Measurements from ENCODE around the gene DNAI1.
A peak's percentile ranks its signal among the peaks of the same experiment; 100 is the strongest.
"Not testable (repeated sequence)": the region's sequence is repeated elsewhere in the genome, so short reads cannot be mapped to it uniquely, and the experiment has no call there.

Gene DNAI1

DNA sequence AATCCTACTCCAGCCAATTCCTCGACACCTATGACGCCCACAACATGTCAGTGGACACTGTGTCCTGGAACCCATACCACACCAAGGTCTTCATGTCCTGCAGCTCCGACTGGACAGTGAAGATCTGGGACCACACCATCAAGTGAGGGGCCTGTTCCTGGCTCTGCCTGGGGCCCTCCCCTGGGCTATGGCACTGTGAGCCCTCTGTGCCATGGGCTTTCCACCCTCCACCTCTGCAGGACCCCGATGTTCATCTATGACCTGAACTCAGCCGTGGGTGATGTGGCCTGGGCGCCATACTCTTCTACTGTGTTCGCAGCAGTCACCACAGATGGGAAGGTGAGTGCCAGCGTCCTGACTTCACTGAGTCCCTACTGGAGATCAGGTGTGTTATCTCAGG lies 55.8 kb downstream of the DNAI1 start:
- no peak for DNase-seq

DNA sequence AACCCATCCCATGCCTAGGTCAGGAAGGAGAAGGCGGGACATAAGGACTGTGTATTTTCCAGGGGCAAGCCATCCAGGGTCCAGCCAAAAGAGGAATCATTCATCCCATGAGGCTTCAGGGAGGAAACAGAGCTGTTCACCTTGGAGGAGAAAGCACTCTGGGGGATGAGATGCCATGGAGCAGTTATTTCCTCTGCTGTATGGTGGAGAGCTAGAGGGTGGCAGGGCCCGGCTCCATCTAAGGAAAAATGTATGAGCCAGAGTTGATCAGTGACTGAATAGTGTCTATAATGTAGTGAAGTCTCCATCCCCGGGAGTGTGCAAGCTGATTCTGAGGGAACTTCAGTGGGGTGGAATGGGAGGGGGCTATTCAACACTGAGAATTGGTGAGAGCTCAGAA lies 56.2 kb downstream of the DNAI1 start:
- no peak for DNase-seq

DNA sequence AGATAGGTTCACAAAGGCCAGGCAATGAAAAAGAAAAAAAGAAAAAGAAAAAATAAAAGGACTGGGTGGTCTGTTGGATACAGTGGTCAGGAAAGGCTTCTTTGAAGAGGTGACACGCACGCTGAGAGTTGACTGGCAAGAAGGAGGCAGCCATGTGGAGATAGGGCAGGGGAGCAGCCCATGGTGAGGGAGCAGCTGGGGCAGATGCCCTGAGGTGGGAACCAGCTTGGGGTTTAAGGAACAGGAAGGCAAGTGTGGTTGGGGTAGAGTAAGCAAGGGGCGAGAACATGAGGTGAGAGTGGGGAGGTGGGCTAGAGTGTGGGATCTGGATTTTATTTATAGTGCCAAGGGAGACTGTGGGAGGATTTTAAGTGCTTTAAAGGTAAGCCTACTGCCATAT lies 57.4 kb downstream of the DNAI1 start:
- DNase-seq: no peak

DNA sequence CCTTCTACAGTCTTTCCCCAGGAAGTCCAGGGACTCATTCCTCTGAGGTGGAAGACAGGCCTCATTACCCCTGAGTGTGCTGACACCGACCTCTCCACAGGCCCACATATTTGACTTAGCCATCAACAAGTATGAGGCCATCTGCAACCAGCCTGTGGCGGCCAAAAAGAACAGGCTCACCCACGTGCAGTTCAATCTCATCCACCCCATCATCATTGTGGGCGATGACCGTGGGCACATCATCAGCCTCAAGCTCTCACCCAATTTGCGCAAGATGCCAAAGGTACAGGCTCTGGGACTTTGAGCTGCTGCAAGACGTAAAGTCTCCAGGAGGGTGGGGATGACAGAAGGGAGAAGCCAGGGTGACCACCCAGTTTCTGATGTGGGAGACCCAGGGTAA lies 58.6 kb downstream of the DNAI1 start:
- DNase-seq: no peak

GRCh38 chr9:34518110-34518616 lies 59.6 kb downstream of the DNAI1 start:
- DNase-seq: no peak

- DNase-seq: no peak
Observed at GRCh38 chr9:34518896-34519295, 60.3 kb downstream of the DNAI1 start.

DNA sequence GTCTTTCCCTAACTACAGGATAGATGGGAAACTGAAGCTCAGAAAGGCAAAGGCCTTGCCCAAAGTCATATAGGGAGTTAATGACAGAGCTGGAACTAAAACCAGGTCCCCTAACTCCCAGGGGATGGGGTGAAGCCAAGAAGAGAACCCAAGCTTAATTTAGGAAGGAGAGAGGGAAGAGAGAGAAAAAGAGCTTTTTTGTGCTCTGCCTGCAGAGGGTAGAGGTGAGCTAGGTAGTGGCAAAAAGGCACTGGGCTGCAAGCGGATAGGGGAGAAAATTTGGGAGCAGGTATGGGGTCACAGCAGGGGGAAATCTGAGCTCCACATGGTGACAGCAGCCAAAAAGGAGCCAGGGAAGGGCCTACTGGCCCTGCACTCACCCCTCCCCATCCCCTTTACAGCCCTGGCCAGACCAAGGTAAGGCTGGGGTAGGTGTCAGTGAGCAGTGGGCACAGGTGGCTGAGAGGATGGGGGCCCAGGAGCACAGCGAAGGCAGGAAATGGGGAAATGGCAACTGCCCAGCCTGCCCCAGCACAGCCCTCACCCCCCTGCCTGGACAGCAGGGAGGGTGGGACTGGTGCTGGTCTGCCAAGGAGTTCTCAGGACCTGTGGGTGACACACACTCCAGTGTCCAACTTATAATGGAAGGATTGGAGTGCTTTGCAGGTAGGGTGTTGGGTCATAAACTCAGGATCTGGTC lies 60.9 kb downstream of the DNAI1 start:
- DNase-seq: no peak

DNA sequence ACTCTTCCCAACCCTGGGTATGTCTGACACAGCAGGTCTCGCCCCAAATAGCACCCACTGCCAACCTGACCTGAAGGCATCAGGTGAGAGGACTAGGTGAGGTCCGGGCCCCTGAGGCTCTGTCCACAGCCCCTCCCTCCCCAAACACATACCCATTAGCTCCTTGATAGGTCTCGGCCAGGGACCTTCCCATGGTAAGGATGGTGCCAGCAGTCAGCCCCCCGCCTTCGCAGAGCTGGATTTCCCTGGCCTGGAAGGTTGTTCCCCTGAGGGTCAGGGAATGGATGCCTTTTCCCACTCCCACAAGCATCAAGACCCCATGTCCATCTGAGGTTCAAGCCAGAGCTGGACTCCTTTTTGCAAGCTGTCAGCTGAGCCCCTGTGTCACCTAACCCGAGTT lies 61.5 kb downstream of the DNAI1 start:
- no peak for DNase-seq

GRCh38 chr9:34520505-34521385 lies 62.1 kb downstream of the DNAI1 start:
- no peak for DNase-seq

GRCh38 chr9:34521406-34522045 lies 62.9 kb downstream of the DNAI1 start:
- DNase-seq: no peak

DNA sequence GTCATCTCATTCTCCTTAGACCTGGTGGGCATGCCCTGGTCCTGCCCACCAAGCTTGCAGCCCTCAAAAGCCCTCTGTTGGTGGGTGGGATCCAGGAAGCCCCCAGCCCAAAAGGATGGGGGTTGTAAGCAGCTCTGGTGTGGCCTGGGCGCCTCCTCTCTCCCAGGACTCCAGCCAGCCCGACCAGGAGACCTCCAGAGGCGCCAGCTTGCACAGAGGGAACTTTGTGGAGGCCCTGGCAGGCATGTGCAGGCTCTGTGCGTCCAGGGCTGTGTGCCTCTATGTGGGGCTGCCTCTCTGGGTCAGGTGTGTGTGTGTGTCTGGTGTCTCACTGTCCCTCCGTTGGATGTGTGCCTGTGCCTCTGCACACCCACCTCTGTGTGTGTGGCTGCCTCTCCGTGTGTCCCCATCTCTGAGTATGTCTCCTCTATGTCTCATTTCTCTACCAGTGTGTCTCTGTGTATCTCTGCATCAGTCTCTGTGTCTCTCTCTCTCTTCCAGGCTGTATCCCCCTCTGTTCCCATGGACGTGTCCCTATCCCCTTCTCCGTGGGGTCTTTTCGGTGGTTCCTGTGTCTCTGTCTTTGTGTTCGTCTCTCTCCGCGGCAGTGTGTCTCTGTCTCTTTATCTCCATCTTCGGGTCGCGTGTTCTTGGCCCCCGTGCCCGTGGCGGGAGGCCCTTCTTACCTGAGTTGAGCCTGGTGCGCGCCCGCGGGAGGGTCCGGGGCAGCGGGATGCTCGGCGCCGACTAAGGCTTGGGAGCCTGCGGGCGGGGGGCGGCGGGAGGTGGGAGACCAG lies 63.7 kb downstream of the DNAI1 start:
- DNase-seq: no peak

GRCh38 chr9:34522971-34523797 lies 64.6 kb downstream of the DNAI1 start, which contains the start of gene ENHO:
ENHO (minus strand) TSS chr9:34522990; CDS start chr9:34521695, 1,295 bp downstream.
- peak; percentile 81 for DNase-seq

- no peak for DNase-seq
Observed at GRCh38 chr9:34524349-34524748, 65.7 kb downstream of the DNAI1 start.

DNA sequence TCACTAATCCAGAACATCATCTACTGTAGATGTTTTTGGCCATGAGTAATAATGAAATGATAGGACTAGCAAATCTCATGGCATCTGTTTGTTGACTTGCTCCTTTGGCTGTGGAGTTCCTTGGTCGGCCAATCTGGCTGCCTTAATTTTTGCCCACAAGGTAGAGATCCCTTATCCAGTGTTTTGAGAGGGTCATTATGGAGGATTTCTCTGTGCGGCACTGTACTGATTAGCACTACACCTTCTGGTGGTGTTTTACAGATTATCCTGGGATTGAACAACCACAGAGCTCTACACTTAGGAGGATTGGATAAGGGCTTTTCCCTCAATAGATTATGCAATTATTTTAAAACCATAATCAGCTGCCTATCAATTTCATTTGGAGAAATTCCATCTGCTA lies 67.4 kb downstream of the DNAI1 start:
- DNase-seq: no peak

GRCh38 chr9:34532041-34532440 lies 73.4 kb downstream of the DNAI1 start:
- DNase-seq: not testable (repeated sequence)

- no peak for DNase-seq
Observed at GRCh38 chr9:34536685-34537084, 78.1 kb downstream of the DNAI1 start.

GRCh38 chr9:34540827-34541226 lies 82.2 kb downstream of the DNAI1 start:
- peak; percentile 57 for DNase-seq

DNA sequence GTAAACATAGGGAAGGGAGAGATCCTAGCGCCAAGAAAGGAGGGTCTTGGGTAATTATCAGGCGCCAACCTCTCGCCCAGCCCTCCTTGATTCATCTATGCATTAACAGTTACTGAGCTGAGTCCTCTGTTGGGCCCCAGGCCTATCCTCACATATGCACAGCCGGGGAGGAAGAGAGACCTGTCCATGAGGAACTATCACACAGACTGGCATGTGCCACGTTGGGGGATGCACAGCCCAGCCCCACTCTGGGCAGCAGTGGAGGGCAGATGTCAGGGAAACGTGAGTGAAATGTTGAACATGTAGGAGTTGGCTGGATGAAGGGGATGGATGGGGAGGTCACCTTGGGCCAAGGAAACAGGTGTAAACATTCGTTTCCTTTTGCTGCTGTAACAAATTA lies 82.9 kb downstream of the DNAI1 start:
- DNase-seq: no peak

- DNase-seq: no peak
Observed at GRCh38 chr9:34544035-34544434, 85.4 kb downstream of the DNAI1 start.

DNA sequence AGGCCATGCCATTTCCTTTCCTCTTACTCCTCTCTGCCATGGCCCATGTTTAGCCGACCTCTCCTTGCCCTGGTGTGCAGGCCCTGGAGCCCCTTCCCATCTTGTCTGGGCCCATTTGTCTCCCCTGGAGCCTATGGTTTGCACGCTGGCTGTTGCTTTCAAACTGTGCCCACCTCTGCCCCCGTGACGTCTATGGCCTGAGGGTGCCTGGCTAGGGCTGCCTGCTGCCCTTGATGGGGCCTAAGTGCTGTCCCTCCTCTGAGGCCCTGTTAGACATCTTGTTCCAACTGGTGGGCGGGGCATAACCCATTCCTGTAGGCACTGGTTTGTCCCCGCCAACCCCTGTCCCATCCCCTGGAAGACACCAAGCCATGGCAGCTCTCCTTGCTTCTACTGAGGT lies 86.9 kb downstream of the DNAI1 start:
- DNase-seq: no peak

DNA sequence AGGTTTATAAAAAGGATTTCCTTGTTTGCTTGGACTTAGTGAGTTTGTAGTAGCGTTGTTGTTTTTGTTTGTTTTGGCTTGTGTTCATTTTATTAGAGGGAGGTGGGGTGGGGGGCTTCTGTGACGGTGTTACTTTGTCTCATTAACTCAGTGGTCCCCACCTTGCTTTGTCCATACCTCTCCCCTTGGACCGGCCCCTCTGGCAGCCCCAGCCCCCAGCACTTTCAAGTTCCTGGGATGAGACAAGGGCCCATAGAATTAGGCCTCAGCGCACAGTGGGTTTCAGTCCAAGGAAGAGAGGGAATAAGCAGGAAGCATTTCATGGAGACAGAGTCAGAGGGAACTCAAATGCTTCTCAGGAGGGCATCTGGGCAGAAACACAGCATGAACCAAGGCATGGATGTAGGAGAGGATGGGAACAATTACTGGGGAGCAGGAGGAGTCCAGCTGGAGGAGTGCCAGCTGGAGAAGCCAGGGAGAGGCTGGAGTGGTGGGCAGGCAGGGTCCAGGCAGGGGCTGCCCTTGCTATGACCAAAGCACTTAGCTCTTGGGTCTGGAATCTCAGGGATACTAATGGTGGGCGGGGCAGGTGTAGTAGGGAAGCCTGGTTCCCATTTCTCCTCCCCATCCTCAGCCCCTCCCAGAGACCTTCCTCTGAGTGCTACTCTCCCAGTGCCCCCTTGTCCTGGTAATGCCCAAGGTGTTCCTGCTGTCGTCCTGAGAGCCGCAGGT lies 87.7 kb downstream of the DNAI1 start:
- no peak for DNase-seq

Data from HCEC 1CT (cell line).